Neural cell (in vitro differentiated cells): Measurements from ENCODE around the gene PPIL6.

Source experiments
- EP300 ChIP-seq: fragments of 450-650 bp; conservative IDR thresholded peaks from 2 replicates; pipeline ENCODE4 v1.6.1; 2014; ENCODE audit warnings: antibody characterized with exemption, mild to moderate bottlenecking, moderate library complexity; ENCODE audit not compliant: poor library complexity, severe bottlenecking
- EZH2 ChIP-seq: fragments of 200-600, 300-800 bp; shearing (Covaris generic), sonication (generic); IDR thresholded peaks from 2 replicates; pipeline ENCODE4 v1.6.1; 2014; ENCODE audit warnings: antibody characterized with exemption, low read length, borderline replicate concordance, mild to moderate bottlenecking; ENCODE audit not compliant: insufficient read depth, poor library complexity, severe bottlenecking
- MXI1 ChIP-seq: fragments of 450-650 bp; conservative IDR thresholded peaks from 2 replicates; pipeline ENCODE4 v1.6.1; 2014; ENCODE audit warnings: antibody characterized with exemption, mild to moderate bottlenecking; ENCODE audit not compliant: poor library complexity, severe bottlenecking
- POLR2AphosphoS5 ChIP-seq: IDR thresholded peaks from 2 replicates; pipeline ENCODE4 v1.6.1; 2012
- RAD21 ChIP-seq: fragments of 450-650 bp; conservative IDR thresholded peaks from 2 replicates; pipeline ENCODE4 v1.6.1; 2014; ENCODE audit warnings: antibody characterized with exemption, mild to moderate bottlenecking, moderate library complexity
- SMC3 ChIP-seq: fragments of 450-650 bp; conservative IDR thresholded peaks from 2 replicates; pipeline ENCODE4 v1.6.1; 2014; ENCODE audit warnings: antibody characterized with exemption, mild to moderate bottlenecking, moderate library complexity; ENCODE audit not compliant: poor library complexity
- TAF1 ChIP-seq: IDR thresholded peaks from 2 replicates; pipeline ENCODE4 v1.6.1; 2012; ENCODE audit warnings: low read depth
- TF ChIP-seq, protein P1 (sequence below): fragments of 450-650 bp; IDR thresholded peaks from 2 replicates; pipeline ENCODE4 v1.5.1; 2014; ENCODE audit warnings: antibody characterized with exemption, mild to moderate bottlenecking, moderate library complexity; ENCODE audit not compliant: poor library complexity, severe bottlenecking
- TF ChIP-seq, protein P2 (sequence below): IDR thresholded peaks from 2 replicates; pipeline ENCODE4 v1.6.1; 2012; ENCODE audit warnings: borderline replicate concordance

DNA sequence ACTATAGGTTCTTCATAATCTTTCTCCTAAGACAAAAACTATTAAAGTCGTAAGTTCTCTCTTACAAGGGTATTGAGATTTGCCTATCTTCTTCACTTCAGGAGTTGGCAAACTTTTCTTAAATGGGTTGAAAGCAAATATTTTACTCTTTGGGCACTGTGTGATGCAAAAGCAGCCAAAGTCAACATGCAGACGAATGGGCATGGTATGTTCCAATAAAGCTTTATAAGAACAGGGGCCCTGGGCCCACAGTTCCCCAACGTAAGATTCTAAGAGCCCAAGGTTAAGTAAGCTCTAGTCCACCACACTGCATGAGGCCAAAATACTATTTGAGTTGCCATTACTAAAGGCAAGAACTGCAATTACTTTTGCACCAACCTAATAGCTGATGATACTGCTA lies 69.6 kb downstream of the PPIL6 start:
- TF ChIP-seq EP300 = no peak
- TF ChIP-seq, protein P1, sequence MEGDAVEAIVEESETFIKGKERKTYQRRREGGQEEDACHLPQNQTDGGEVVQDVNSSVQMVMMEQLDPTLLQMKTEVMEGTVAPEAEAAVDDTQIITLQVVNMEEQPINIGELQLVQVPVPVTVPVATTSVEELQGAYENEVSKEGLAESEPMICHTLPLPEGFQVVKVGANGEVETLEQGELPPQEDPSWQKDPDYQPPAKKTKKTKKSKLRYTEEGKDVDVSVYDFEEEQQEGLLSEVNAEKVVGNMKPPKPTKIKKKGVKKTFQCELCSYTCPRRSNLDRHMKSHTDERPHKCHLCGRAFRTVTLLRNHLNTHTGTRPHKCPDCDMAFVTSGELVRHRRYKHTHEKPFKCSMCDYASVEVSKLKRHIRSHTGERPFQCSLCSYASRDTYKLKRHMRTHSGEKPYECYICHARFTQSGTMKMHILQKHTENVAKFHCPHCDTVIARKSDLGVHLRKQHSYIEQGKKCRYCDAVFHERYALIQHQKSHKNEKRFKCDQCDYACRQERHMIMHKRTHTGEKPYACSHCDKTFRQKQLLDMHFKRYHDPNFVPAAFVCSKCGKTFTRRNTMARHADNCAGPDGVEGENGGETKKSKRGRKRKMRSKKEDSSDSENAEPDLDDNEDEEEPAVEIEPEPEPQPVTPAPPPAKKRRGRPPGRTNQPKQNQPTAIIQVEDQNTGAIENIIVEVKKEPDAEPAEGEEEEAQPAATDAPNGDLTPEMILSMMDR = no peak
- no peak for TF ChIP-seq MXI1
- no peak for TF ChIP-seq SMC3
- TF ChIP-seq POLR2AphosphoS5 = no peak
- TF ChIP-seq, protein P2, sequence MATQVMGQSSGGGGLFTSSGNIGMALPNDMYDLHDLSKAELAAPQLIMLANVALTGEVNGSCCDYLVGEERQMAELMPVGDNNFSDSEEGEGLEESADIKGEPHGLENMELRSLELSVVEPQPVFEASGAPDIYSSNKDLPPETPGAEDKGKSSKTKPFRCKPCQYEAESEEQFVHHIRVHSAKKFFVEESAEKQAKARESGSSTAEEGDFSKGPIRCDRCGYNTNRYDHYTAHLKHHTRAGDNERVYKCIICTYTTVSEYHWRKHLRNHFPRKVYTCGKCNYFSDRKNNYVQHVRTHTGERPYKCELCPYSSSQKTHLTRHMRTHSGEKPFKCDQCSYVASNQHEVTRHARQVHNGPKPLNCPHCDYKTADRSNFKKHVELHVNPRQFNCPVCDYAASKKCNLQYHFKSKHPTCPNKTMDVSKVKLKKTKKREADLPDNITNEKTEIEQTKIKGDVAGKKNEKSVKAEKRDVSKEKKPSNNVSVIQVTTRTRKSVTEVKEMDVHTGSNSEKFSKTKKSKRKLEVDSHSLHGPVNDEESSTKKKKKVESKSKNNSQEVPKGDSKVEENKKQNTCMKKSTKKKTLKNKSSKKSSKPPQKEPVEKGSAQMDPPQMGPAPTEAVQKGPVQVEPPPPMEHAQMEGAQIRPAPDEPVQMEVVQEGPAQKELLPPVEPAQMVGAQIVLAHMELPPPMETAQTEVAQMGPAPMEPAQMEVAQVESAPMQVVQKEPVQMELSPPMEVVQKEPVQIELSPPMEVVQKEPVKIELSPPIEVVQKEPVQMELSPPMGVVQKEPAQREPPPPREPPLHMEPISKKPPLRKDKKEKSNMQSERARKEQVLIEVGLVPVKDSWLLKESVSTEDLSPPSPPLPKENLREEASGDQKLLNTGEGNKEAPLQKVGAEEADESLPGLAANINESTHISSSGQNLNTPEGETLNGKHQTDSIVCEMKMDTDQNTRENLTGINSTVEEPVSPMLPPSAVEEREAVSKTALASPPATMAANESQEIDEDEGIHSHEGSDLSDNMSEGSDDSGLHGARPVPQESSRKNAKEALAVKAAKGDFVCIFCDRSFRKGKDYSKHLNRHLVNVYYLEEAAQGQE = no peak
- TF ChIP-seq EZH2 = no peak
- TF ChIP-seq RAD21 = no peak
- no peak for TF ChIP-seq TAF1
